IPS-18a (cell line): Measurements from ENCODE around the gene DMAC2.

Experiments
- H3K27ac ChIP-seq: one replicate; pipeline ENCODE4 v1.5.1; 2013; ENCODE audit warnings: low read length
- H3K27me3 ChIP-seq: one replicate; pipeline ENCODE4 v1.6.1; 2013; ENCODE audit warnings: mild to moderate bottlenecking, low read length; ENCODE audit not compliant: control insufficient read depth, insufficient read depth
- H3K36me3 ChIP-seq: one replicate; pipeline ENCODE4 v1.6.1; 2013; ENCODE audit warnings: low read depth, low read length; ENCODE audit not compliant: control insufficient read depth
- H3K4me1 ChIP-seq: one replicate; pipeline ENCODE4 v1.6.1; 2013; ENCODE audit warnings: low read depth, low read length; ENCODE audit not compliant: control insufficient read depth
- H3K4me3 ChIP-seq: one replicate; pipeline ENCODE4 v1.5.1; 2013; ENCODE audit warnings: low read length
- H3K9ac ChIP-seq: one replicate; pipeline ENCODE4 v1.6.1; 2013; ENCODE audit warnings: mild to moderate bottlenecking, low read length, moderate library complexity
- H3K9me3 ChIP-seq: one replicate; pipeline ENCODE4 v1.6.1; 2013; ENCODE audit warnings: low read depth, low read length; ENCODE audit not compliant: control insufficient read depth

DMAC2 gene

DNA sequence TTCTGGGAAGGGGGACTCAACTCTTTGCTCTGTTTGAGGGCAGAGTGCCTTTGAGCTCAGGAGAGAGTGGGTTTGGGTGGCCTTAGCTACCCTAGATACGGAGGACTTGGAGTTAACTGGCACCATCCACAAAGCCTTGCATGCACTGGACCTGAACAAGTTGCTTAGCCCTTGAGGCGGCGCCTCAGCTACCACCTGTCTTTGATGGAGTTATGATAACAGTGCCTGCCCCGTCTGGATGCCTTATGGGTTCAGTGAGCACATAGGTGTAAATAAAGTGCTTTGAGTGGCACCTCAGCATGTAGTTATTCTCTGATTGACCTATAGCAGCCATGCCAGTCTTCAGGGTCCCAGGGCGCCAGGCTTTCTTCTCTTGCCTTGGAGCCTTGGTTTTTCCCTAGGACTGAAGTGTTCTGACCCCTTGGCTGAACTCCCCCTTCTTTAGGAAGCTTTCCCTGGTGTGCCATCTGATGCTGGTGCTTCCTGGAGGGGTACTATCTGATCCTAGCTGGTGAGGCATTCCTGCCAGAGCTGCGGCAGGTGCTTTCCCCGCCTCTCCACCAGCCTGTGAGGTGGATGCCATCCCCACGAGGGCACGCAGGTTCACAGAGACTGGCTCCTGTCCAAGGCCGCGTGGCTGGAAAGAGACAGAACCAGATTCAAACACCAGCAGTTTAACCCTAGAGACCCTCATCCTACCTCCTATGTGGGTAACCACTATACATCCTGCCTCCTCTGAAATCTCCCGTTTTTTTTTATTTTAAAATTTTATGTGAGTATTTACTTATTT, 36.3 kb downstream of the DMAC2 start:
- no peak overlapping the region for H3K9ac ChIP-seq
- H3K4me1 ChIP-seq: peaks cover 10% of the 10 kb centered on the region
- H3K36me3 ChIP-seq: no peaks in the 10 kb centered on the region
- no peak overlapping the region for H3K27ac ChIP-seq
- H3K9me3 ChIP-seq: no peaks in the 10 kb centered on the region
- no peak overlapping the region for H3K4me3 ChIP-seq
- no peaks in the 10 kb centered on the region for H3K27me3 ChIP-seq

DNA sequence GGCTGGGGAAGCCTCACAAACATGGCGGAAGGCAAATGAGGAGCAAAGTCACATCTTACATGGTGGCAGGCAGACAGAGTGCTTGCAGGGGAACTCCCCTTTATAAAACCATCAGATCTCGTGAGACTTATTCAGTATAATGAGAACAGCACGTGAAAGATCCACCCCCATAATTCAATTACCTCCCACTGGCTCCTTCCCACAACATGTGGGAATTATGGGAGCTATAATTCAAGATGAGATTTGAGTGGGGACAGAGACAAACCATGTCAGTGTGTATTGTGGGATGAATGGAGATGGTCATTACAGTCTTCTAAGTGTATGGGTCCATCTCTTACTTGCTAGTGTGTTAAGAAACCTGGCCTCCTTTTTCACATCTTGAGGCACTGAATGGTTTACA, 37.7 kb downstream of the DMAC2 start:
- H3K36me3 ChIP-seq: no peaks in the 10 kb centered on the region
- no peak overlapping the region for H3K27ac ChIP-seq
- H3K4me3 ChIP-seq: no peak overlapping the region
- no peaks in the 10 kb centered on the region for H3K9me3 ChIP-seq
- no peaks in the 10 kb centered on the region for H3K27me3 ChIP-seq
- peaks cover 6% of the 10 kb centered on the region for H3K4me1 ChIP-seq
- H3K9ac ChIP-seq: no peak overlapping the region

DNA sequence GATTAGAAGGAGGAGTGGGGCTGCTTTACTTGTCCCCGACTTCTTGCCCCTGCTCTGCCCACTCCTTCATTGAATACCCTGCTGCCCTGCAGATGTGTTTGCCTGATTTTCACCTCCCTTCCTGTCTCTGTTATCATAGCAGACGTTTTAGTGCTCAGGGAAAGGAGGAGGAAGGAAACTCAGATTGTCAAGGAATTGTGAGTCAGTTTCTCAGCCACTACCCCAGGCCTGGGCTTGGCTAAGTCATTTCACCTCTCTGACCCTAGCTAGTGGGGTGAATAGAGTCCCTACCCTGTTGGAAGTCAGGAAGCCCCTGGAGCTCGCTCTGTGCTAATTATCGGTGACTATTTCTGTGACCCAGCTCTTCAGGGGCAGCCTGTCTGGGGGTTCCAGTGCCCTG, 38.2 kb downstream of the DMAC2 start:
- no peaks in the 10 kb centered on the region for H3K36me3 ChIP-seq
- H3K9ac ChIP-seq: no peak overlapping the region
- no peaks in the 10 kb centered on the region for H3K27me3 ChIP-seq
- no peak overlapping the region for H3K27ac ChIP-seq
- no peak overlapping the region for H3K4me3 ChIP-seq
- no peaks in the 10 kb centered on the region for H3K9me3 ChIP-seq
- peaks cover 6% of the 10 kb centered on the region for H3K4me1 ChIP-seq

DNA sequence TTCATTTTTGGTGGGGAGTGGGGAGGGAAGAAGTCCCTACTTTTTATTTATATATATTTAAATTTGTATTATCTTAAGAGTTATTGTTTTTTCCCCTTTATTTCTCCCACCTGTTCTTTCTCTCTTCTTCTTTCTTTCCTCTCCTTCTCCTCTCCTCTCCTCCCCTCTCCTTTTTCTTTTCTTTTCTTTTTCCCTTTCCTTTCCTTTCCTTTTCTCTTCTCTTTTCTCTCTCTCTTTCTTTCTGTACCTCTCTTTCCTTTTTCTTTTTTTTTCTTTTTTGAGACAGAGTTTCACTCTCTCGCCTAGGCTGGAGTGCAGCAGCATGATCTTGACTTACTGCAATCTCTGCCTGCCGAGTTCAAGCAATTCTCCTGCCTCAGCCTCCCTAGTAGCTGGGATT, 40.2 kb downstream of the DMAC2 start:
- no peak overlapping the region for H3K4me3 ChIP-seq
- H3K4me1 ChIP-seq: peaks cover 6% of the 10 kb centered on the region
- peaks cover 3% of the 10 kb centered on the region for H3K36me3 ChIP-seq
- H3K9ac ChIP-seq: no peak overlapping the region
- no peaks in the 10 kb centered on the region for H3K9me3 ChIP-seq
- H3K27me3 ChIP-seq: no peaks in the 10 kb centered on the region
- H3K27ac ChIP-seq: no peak overlapping the region

DNA sequence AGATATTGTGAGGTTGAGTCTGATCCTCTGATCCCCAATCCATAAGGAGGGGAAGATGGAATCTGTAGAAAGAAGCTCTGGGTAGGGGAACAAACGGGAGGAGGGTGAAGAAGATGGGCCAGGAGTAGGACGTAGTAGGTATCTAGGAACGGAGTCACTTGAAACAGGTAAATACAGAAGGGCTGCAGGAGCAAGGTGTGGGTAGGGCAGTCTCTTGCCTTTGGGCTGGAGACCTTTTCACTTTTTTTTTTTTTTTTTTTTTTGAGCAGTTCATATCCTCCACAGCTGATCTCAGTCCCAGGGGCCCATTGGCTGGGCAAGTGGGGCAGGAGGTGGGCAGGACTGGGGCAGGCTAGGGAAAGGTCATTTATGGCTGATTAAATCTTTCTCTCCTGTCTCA, 40.6 kb downstream of the DMAC2 start:
- H3K4me3 ChIP-seq: peak overlapping the region; percentile 99
- H3K9me3 ChIP-seq: no peaks in the 10 kb centered on the region
- no peak overlapping the region for H3K27ac ChIP-seq
- H3K36me3 ChIP-seq: peaks cover 3% of the 10 kb centered on the region
- no peak overlapping the region for H3K9ac ChIP-seq
- no peaks in the 10 kb centered on the region for H3K27me3 ChIP-seq
- peaks cover 6% of the 10 kb centered on the region for H3K4me1 ChIP-seq

DNA sequence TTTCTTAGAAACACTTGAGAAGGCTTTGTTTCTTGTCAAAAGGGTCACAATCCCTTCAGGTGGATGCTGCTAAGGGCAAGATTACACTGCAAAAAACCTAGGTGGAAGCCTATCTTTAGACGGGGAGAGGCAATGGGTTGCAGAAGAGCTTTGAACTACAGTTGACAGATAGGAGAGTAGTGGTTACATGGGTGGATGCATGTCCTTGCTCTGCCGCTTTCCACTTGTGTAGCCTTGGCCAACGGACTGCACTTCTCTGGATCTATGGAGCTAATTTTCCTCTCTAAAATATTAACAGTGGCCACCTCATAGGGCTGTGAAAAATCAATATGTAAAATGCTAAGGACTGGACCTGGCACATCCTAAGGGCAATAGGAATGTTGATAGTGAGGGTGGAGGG, 41.1 kb downstream of the DMAC2 start:
- Histone ChIP-seq H3K4me3 (peak overlapping the region; percentile 99), H3K9me3 (no peaks in the 10 kb centered on the region), H3K27me3 (no peaks in the 10 kb centered on the region), H3K4me1 (peaks cover 6% of the 10 kb centered on the region), H3K9ac (peak overlapping the region; percentile 97), H3K27ac (no peak overlapping the region), H3K36me3 (peaks cover 3% of the 10 kb centered on the region)

DNA sequence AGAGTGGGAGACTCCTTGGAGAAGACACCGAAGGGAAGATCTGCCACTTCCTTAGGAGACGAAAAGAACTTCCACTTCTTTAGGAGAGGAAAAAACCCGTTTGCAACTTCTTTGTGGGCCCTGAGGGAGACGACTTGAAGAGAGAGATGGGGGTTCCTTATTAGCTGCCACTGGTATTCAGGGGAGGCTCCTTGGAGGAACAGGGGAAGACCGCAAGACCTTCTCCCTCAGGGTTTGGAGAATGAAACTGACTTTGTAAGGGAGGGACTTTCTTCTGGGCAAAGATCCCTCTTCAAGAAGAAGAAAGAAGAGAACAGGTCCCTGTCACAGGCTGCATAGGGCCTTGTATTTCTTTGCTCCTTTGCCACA, 41.7 kb downstream of the DMAC2 start:
- Histone ChIP-seq H3K27ac (peak overlapping the region; percentile 90), H3K9ac (peak overlapping the region; percentile 97), H3K9me3 (no peaks in the 10 kb centered on the region), H3K4me3 (peak overlapping the region; percentile 99), H3K4me1 (peaks cover 6% of the 10 kb centered on the region), H3K27me3 (no peaks in the 10 kb centered on the region), H3K36me3 (peaks cover 3% of the 10 kb centered on the region)

DNA sequence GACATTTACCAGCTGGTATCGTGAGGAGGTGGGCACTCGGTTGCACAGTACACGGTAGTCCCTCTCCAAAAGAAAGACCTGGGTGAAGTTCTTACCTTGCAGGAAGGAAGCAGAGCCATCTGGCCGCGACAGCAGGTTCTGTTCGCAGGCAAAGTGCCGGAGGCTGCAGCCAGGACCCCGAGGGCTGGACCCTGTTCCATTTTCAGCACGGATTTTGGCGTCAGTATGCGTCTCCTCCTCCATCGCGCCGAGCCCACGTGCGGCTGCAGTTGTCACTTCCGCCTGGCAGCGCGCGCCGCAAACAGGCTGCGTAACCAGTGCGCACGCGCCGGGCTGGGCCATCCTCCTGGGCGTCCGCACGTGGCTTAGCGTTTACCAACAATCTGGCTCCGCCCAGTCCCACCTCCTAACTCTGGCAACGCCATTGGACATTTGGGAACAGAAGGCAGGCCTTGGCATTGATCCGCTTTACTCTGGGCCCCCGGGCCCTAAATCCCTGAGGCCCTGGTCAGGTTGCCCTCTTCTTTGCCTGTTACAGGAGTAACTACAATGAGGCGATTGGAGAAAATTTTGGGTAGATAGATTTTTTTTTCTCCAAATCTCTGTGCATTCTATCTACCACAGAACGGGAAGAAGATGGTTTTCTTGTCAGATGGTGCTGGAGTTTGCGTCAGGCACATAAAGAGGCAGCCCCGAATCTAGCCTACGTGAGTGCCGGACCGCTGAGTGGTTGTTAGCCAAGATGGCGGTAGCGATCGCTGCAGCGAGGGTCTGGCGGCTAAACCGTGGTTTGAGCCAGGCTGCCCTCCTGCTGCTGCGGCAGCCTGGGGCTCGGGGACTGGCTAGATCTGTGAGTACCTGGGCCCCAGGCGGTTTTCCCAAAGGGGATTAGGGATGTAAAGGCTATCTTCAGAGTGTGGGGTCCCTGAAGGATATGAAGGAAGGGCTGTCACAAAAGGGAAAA, 42.3 kb downstream of the DMAC2 start, which contains the start of the genes BCKDHA and EXOSC5:
BCKDHA (plus strand) TSS at position 733 of the 964 bp plus-strand sequence; CDS start at position 743, 10 bp downstream.
EXOSC5 (minus strand) TSS at position 274 of the 964 bp plus-strand sequence; CDS start at position 243, 31 bp downstream.
- Histone ChIP-seq H3K4me1 (peaks cover 6% of the 10 kb centered on the region), H3K9ac (peak within 1 kb of the TSS; percentile 97), H3K27me3 (no peaks in the 10 kb centered on the region), H3K9me3 (no peaks in the 10 kb centered on the region), H3K4me3 (peak within 1 kb of the TSS; percentile 99), H3K36me3 (peaks cover 3% of the 10 kb centered on the region), H3K27ac (peak within 1 kb of the TSS; percentile 90)

DNA sequence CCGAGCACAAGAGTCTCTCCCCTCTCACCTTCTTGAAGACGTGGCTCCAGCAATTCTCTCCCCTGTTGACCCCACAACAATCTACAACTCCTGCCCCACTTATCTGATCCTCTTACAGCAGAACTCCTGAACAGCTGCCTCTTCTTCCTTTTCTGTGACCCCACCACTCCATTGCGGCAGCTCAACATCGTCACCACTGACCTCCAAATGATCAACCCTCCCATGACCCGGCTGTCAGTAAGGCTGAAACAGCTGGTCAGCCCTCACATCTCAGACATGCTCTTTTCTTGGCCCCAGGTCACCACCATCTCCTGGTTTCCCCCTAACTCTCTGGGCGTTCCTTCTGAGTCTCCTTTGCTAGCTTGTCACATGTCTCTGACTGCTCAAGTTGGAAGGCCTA, 44.4 kb downstream of the DMAC2 start:
- Histone ChIP-seq H3K9me3 (no peaks in the 10 kb centered on the region), H3K36me3 (peaks cover 15% of the 10 kb centered on the region), H3K27ac (no peak overlapping the region), H3K27me3 (no peaks in the 10 kb centered on the region), H3K4me1 (peaks cover 6% of the 10 kb centered on the region), H3K9ac (no peak overlapping the region), H3K4me3 (no peak overlapping the region)

DNA sequence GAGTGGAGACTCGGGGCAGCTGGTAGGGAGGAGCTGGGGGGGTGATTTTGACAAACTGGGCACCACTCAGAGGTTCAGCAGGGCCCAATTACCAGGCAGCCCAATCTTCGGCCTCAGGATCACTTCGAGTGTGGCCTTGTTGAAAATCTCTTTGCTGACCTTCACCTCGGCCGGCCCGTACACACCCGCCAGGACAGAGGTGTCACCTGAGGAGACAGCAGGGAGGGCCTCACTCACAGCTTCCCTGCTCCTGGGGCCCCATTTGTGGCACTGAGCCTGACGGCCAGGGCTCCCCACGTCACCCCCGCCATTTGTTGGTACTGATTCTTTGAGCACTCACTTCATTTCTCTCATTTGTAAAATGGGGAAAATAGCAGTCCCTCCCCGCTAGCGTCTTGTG, 46.9 kb downstream of the DMAC2 start:
- Histone ChIP-seq H3K27me3 (no peaks in the 10 kb centered on the region), H3K9me3 (no peaks in the 10 kb centered on the region), H3K27ac (no peak overlapping the region), H3K9ac (no peak overlapping the region), H3K36me3 (peaks cover 25% of the 10 kb centered on the region), H3K4me1 (no peaks in the 10 kb centered on the region), H3K4me3 (no peak overlapping the region)

DNA sequence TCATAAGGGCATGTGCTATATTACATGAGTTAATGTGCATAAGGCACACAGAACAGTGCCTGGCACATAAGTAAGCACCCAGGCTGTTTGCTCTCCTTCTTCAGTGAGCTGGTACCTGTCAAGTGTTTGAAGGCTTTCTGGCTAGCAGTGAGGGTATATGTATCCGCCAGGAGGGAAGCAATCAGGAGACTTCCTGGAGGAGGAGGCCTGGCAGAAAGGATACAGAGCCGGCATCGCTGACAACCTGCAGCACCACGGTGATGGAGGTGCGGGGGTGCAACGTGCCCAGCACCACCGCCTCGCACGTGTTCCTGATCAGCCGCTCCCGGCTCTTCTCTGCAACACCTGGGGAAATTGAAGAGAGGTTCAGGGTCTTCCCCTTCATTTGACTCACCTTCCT, 48.1 kb downstream of the DMAC2 start:
- H3K27me3 ChIP-seq: no peaks in the 10 kb centered on the region
- no peaks in the 10 kb centered on the region for H3K9me3 ChIP-seq
- H3K4me3 ChIP-seq: no peak overlapping the region
- H3K9ac ChIP-seq: no peak overlapping the region
- peaks cover 31% of the 10 kb centered on the region for H3K36me3 ChIP-seq
- no peaks in the 10 kb centered on the region for H3K4me1 ChIP-seq
- no peak overlapping the region for H3K27ac ChIP-seq
